Stimulated activated naive CD8-positive, alpha-beta T cell treated with anti-CD3 and anti-CD28 coated beads, Interleukin-15, Interleukin-2, amounts not matched to agents 100 U/mL and 50 U/mL, for 24 hours (primary cell): ENCODE data around the gene CR1L.
"Not testable (repeated sequence)": the region's sequence is repeated elsewhere in the genome, so short reads cannot be mapped to it uniquely, and the experiment has no call there.

Experiments
- ATAC-seq: fragments of 150-1000 bp; cut with Tn5 transposase; one replicate; pipeline ENCODE4 v1.10.0; 2021
- DNase-seq: peaks from one replicate; pipeline ENCODE4 v3.0.0; 2021

Gene CR1L

GRCh38 chr1:207646171-207646570, 1.2 kb downstream of the CR1L start:
- no peak for DNase-seq
- no peak for ATAC-seq

DNA sequence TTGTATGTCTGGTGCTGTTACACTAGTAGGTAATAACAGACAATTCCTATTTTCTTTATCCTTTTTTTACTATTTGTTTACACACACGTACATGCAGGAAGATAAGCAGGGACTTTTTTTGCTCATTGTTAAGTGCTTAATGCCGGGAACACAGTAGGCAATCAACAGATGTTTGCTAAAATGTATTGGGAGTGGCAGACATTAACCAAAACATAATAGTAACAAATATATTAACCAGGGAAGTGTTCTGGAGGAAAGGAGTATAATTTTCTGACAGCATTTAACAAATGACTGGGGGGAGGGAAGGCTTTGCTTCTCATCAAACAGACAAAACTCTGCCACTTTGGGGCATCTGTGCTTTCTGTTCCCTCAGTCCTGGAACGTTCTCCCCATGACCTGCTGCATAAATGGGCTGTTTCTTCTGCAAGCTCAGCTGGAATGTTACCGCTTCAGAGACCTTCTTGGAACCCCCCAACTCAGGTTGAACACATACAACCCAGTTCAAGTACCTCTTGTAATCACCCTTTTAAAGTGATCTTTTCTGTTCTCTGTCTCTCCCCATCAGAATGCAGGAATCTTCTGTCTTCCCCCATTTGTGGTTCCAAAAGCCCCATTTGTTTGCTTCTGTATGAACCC, 2.1 kb downstream of the CR1L start:
- no peak for ATAC-seq
- no peak for DNase-seq

DNA sequence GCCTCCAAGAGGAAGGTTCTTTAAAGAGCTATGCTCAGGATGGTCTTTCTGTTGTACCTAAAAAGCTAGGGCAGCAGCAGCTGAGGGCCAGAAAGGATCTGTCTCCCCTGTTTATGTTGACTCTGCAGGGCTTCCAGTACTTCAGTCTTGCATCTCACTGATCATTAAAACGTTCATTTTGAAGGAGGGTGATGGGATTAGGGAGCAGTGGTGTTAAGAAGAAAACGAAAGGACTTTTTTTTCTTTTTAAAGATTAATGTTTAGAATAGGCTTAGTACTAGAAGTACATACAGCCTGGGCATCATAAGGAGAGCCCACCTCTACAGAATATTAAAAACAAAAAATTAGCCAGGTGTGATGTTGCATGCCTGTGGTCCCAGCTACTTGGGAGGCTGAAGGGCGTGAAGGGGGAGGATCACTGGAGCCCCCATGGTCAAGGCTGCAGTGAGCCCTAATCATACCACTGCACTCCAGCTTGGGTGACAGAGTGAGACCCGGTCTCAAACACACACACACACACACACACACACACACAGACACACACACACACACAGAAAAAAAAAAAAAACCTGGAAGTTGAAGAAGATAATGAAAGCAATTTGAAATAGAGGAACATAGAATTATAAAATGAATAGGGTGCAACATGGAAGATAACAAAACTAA, 2.9 kb downstream of the CR1L start:
- ATAC-seq (no peak), DNase-seq (no peak)

GRCh38 chr1:207648334-207649209, 3.6 kb downstream of the CR1L start:
- DNase-seq (no peak), ATAC-seq (no peak)

DNA sequence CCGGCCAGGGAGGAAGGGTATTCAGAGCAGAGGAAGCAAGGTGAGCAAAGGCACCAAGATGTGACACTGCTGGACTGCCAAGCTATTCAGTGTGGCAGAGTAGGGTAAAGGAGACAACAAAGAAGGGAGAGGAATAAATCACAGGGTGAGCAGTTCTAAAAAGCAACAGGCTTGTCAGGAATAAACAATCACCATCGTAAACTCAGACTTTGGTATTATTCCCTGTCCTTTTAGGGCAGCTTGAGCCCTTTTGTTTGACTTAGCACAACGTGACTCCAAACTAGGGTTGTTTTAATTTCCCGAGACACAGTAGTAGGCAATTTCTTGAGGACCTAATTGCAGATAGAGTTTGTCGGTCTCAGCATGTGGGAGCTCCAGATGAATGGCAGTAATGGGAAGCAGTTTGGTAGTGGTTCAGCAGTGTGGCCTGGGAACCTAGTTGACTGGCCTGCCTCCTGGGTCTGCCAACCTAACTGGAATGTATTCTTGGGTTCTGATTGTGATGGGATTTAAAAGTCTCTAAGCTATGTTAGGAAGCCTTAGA, 4.3 kb downstream of the CR1L start:
- ATAC-seq (no peak), DNase-seq (no peak)

DNA sequence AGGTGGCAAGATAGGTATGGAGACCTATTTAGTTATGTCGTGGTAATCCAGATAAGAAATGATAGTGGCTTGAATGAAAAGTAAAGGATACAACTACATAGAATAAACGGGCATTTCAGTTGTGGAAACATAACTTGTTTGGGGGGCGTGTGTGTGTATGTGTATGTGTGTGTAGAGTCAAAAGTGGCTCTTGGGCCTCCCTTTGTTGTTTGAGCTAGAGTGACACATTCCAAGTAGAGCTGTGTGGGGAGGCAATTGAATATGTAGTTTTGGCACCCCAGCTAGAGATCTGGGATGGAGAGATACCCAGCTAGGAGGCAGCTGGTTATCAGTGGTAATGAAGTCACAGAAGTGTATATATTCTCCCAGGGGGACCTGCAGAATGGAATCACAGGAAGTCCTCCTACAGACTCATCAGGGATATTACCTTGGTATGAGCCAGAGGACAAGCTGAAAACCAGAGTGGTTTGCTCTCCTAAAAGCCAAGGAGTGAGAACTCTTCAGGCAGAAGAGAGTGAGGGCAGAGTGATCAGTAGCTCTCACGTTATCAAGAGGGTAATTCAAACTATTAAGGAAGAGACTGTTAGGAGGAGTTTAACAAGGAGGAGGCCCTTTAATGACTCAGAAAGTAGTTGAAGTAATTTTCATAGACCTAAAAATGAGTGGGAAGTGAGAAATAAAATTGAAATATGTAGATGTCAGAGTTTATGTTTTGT, 5.1 kb downstream of the CR1L start:
- no peak for DNase-seq
- no peak for ATAC-seq

DNA sequence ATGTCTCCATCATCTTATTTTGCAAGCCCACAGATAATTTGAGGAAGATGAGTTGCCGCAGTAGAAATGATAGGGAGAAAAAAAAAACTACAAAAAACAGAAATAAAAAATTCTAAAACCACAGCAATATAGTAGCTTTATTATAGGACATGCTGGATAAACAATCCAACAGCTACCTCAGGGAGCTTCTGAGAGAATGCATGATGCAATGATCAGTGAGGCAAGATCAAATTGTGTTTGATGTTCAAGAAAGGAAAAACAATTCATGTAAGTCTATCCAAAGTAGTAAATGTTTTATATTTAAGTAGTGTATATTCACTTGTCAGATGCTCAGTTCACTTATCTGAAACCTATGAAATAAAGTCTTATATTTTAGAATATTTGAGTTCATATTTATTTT, 6.7 kb downstream of the CR1L start:
- DNase-seq (no peak), ATAC-seq (no peak)

DNA sequence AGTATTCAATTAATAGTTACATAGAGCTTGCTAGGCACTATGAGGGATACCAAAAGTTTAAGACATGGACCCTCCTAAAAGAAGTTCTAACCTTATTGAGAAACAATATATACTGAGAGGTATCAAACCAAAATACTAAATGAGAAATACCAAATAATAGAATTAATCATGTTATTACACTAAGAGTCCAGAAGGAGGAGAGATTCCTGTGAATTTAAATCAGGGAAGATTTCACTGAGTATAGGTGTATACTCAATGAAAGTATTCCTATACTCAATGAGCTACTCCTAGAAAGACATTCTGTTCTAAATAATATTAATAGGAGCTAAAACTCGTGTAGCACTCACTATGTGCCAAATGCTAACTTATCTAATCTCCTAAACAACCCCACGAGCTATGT, 9.4 kb downstream of the CR1L start:
- DNase-seq (no peak), ATAC-seq (no peak)

- DNase-seq: no peak
- no peak for ATAC-seq
Observed at GRCh38 chr1:207658408-207658807, 13.5 kb downstream of the CR1L start.

- ATAC-seq: no peak
- no peak for DNase-seq
Observed at GRCh38 chr1:207658904-207659485, 14.1 kb downstream of the CR1L start.

DNA sequence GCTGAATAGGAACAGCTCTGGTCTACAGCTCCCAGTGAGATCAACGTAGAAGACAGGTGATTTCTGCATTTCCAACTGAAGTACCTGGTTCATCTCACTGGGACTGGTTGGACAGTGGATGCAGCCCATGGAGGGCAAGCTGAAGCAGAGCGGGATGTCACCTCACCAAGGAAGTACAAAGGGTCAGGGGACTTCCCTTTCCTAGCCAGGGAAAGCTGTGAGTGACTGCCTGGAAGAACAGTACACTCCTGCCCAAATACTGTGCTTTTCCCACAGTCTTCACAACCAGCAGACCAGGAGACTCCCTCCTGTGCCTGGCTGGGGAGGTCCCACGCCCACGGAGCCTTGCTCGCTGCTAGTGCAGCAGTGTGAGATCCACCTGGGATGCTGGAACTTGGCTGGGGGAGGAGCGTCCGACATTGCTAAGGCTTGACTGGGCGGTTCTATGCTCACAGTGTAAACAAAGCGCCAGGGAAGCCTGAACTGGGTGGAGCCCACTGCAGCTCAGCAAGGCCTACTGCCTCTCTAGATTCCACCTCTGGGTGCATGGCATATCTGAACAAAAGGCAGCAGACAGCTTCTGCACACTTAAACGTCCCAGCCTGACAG, 14.7 kb downstream of the CR1L start:
- no peak for ATAC-seq

GRCh38 chr1:207661420-207661819, 16.5 kb downstream of the CR1L start:
- ATAC-seq, DNase-seq: not testable (repeated sequence)

More for the DNA sequence above, 14.7 kb downstream of the CR1L start:
- DNase-seq: no peak

GRCh38 chr1:207666342-207666741, 21.4 kb downstream of the CR1L start:
- DNase-seq (no peak), ATAC-seq (no peak)

DNA sequence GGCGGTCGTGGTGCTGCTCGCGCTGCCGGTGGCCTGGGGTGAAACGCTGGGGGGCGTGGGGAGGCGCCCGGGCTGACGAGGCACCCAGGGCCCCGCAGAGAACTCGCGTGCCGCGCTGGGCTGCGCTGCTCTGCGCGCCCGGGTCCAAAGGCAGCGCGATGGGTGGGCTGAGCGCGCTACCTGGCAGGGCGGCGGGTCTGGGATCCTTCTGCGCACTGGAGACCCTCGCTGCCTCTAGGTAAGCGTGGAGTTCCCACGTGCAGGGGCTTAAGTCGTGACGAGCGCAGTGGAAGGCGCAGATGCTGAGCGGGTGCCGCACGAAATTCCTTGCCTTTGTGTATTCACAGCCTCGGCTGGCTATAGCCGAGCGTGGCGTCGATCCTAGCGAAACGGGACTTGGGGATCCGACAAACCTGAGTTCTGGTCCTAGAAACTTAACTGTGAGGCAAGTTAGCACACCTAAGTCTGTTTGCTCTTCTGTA, 24.6 kb downstream of the CR1L start:
- DNase-seq (no peak), ATAC-seq (no peak)

DNA sequence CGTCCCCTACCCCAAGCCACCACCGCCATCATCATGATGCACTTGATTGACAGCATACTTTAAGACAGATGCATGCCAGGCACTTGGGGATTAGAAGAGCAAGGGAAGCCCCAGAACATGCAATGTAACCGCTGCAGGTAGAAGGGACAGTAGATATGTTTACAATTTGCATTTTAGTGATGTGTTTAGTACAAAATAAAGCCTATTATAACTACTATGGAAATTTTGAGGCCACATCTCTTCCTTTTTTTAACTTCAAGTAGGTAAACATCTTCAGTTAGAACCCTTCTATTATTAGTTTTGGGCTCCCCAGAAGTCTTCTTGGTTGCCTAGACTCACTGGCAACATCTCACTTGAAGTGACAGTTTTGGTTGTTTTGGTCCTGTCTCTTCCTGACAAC, 25.3 kb downstream of the CR1L start:
- ATAC-seq (no peak), DNase-seq (no peak)

GRCh38 chr1:207670997-207671396, 26.1 kb downstream of the CR1L start:
- ATAC-seq (no peak), DNase-seq (no peak)

DNA sequence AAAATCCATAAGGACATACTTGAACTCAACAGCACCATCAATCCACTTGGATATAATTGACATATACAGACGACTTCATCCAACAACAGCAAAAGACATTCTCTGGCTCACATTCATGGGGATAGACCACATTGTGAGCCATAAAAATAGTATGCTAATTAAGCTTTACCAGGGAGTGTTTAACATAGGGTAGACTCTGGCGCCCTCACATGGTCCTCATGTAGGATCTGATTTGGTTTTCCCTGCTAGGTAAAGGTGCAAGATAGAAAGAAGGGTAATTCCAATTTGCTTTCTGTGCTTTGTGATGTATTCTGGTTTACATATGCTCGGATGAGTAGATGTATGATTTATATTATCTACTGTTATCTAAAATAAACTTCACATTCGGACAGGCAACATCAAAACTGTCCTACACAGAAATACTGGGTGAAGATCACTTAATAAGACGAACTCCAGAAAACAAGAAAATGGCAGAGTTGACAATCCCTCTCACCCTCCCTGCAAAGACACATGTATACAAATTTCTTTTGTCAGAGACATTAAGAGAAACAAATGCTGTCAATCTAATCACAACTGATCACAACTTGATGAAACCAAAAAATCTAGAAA, 27.7 kb downstream of the CR1L start:
- ATAC-seq (no peak), DNase-seq (peak; percentile 8)

DNA sequence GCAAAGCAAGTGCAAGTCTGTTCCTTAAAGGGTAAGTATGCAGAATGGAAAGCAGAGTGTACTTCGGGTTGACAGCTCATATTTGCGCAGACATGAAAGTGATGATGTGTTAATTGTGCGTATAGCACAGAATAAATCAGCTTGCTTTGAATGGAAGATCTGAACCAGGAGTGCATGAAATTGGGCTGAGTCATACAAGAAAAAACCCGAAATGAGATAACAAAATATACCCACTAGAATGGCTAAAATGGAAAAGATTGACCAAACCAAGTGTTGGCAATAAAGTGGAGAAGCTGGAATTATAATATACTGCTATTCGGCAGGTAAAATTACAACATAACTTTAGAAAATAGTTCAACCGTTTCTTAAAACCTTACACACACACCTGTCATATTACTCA, 28.5 kb downstream of the CR1L start:
- no peak for ATAC-seq
- DNase-seq: no peak

GRCh38 chr1:207676153-207676552, 31.2 kb downstream of the CR1L start:
- DNase-seq (no peak), ATAC-seq (no peak)

DNA sequence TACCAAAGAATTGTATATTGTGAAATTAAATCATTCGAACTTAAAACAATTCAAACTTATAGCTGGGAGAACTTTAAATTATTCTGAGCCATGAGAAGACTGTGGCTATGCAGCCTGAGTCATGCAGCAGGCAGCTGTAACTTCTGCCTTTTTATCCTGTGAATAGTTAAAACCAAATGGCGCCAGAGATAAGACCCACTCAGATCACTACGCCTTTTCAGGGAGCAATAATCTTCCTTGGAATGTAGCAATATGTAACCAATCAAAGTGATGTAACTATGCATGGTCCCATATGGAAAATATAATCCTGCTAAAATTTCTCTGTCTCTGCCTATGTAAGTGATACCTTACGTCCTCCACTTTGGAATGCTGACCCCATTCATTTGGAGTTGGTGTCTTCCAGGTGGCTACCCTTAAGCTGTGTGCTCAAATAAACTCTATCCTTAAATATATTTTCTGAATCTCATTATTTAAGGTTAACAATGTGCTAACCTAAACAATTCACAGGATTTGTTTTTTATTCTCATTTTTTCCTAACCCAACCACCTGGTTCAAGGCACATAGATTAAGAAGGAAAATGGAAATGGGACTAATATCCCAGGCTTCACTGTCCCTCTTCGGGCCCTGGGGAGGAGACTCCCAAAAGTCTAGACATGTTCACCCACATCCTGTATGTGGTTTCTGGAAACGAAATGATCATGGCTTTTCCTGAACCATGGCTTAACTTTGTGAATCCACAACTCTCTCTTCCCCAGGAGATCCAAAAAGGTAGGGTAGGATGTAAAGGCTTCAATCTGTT, 35.9 kb downstream of the CR1L start:
- not testable (repeated sequence) for ATAC-seq, DNase-seq
